ENCODE data around the gene C10orf53.

Gene C10orf53

GRCh38 chr10:49739426-49739825, 60.0 kb downstream of the C10orf53 start:
- DNase-seq = no peak

- DNase-seq = no peak
Observed at GRCh38 chr10:49740346-49741107, 61.1 kb downstream of the C10orf53 start.

GRCh38 chr10:49741108-49741995, 61.9 kb downstream of the C10orf53 start:
- DNase-seq = no peak

GRCh38 chr10:49742683-49743463, 63.4 kb downstream of the C10orf53 start:
- DNase-seq = no peak

- DNase-seq = no peak
Observed at GRCh38 chr10:49743464-49744075, 64.1 kb downstream of the C10orf53 start.

GRCh38 chr10:49744091-49744685, 64.7 kb downstream of the C10orf53 start:
- DNase-seq = no peak

GRCh38 chr10:49744924-49745605, 65.6 kb downstream of the C10orf53 start:
- DNase-seq = no peak

- no peak for DNase-seq
Observed at GRCh38 chr10:49745756-49746155, 66.3 kb downstream of the C10orf53 start.

GRCh38 chr10:49746626-49747302, 67.3 kb downstream of the C10orf53 start:
- DNase-seq = no peak
